ENCODE measurements around the gene MICOS13.

- TF ChIP-seq CTCF (IDR thresholded peaks at IDR 0.05; ENCODE audit: low read length) (peak; percentile 96), EZH2phosphoT487 (IDR thresholded peaks at IDR 0.05; ENCODE audit: low read length) (no peak), EZH2 (optimal IDR thresholded peaks at IDR 0.05; ENCODE audit: low read depth, low read length) (no peak)
These were observed 6.5 kb upstream of the MICOS13 start for GRCh38 chr19:5686647-5687359.
